Smooth muscle cell (in vitro differentiated cells): ENCODE data around the gene FMOD. TPM values are rescaled to one million over a fixed set of nuclear protein-coding genes. Genes with fewer than 3 reads are reported as not detected.

Experiments
- DNase-seq: peaks from one replicate; lab custom pipeline; 2025; ENCODE audit not compliant: unreplicated experiment; lab: John Stamatoyannopoulos, UW
- H2AFZ ChIP-seq: fragments of 200-600 bp; sonication (generic); 2 replicates; pipeline ENCODE4 v1.6.0; 2016; ENCODE audit warnings: antibody characterized with exemption, low read depth, mild to moderate bottlenecking
- H3F3A ChIP-seq: fragments of 200-600 bp; sonication (generic); 2 replicates; pipeline ENCODE4 v1.6.0; 2017; ENCODE audit warnings: antibody characterized with exemption, low read depth
- H3K27ac ChIP-seq: fragments of 200-600 bp; sonication (generic); 2 replicates; pipeline ENCODE4 v1.5.1; 2016; ENCODE audit warnings: low read depth, mild to moderate bottlenecking
- H3K27me3 ChIP-seq: fragments of 200-600 bp; sonication (generic); 2 replicates; pipeline ENCODE4 v1.6.1; 2016; ENCODE audit warnings: low read depth, mild to moderate bottlenecking
- H3K36me3 ChIP-seq: fragments of 200-600 bp; sonication (generic); 2 replicates; pipeline ENCODE4 v1.5.1; 2016; ENCODE audit warnings: low read depth
- H3K4me1 ChIP-seq: fragments of 200-600 bp; sonication (generic); 2 replicates; pipeline ENCODE4 v1.5.1; 2016; ENCODE audit warnings: low read depth
- H3K4me2 ChIP-seq: fragments of 200-600 bp; sonication (generic); 2 replicates; pipeline ENCODE4 v1.6.0; 2016; ENCODE audit warnings: mild to moderate bottlenecking
- H3K4me3 ChIP-seq: fragments of 200-600 bp; sonication (generic); 2 replicates; pipeline ENCODE4 v1.5.1; 2016; ENCODE audit warnings: mild to moderate bottlenecking
- H3K79me2 ChIP-seq: fragments of 200-600 bp; sonication (generic); 2 replicates; pipeline ENCODE4 v1.6.0; 2016; ENCODE audit warnings: low read depth, mild to moderate bottlenecking
- H3K9ac ChIP-seq: fragments of 200-600 bp; sonication (generic); 2 replicates; pipeline ENCODE4 v1.6.0; 2016; ENCODE audit warnings: low read depth
- H3K9me3 ChIP-seq: fragments of 200-600 bp; sonication (generic); replicated peaks from 2 replicates; pipeline ENCODE4 v1.5.1; 2016; ENCODE audit warnings: low read depth
- H4K20me1 ChIP-seq: fragments of 200-600 bp; sonication (generic); 2 replicates; pipeline ENCODE4 v1.6.0; 2016; ENCODE audit warnings: low read depth
- WGBS: methylation state at CpG from one replicate; pipeline ENCODE4 v1.1.7; 2016; ENCODE audit warnings: low lambda C conversion rate; 5-methylcytosine and 5-hydroxymethylcytosine counted together
- polyA plus RNA-seq: library from polyadenylated mRNA; unstranded; fragments of >200 nt; fragmentation: Nextera tagmentation; extraction: Ambion mirVana; gene quantifications from 2 replicates; pipeline ENCODE4 v1.2.1, GENCODE V29; 2016
- total RNA-seq: library from RNA; depleted of rRNA; stranded (reverse); fragments of >200 nt; gene quantifications from 2 replicates; pipeline ENCODE4 v1.2.3, GENCODE V29; 2014
- TF ChIP-seq, protein P1 (sequence below): fragments of 200-600 bp; sonication (generic); IDR thresholded peaks from 2 replicates; pipeline ENCODE4 v1.5.1; 2017; ENCODE audit warnings: borderline replicate concordance, mild to moderate bottlenecking, antibody characterized with exemption; ENCODE audit not compliant: insufficient read depth, poor library complexity, severe bottlenecking

FMOD gene
- total and polyA plus RNA-seq, 2 experiments from 2014 or later, result 247 to 369 TPM

- DNase-seq, result no peak
- Histone ChIP-seq H3K4me2 (no peak overlapping the region), H3K9ac (no peak overlapping the region), H3K36me3 (no peaks in the 10 kb centered on the region), H2AFZ (no peak overlapping the region), H3K4me3 (no peak overlapping the region), H3K4me1 (peaks cover 3% of the 10 kb centered on the region), H3K79me2 (no peaks in the 10 kb centered on the region), H4K20me1 (no peaks in the 10 kb centered on the region), H3K27me3 (no peaks in the 10 kb centered on the region), H3K27ac (no peak overlapping the region), H3K9me3 (no peaks in the 10 kb centered on the region), H3F3A (no peaks in the 10 kb centered on the region)
- 28% methylated on average over 7 of the region's 7 CpGs for WGBS
- TF ChIP-seq, protein P1, sequence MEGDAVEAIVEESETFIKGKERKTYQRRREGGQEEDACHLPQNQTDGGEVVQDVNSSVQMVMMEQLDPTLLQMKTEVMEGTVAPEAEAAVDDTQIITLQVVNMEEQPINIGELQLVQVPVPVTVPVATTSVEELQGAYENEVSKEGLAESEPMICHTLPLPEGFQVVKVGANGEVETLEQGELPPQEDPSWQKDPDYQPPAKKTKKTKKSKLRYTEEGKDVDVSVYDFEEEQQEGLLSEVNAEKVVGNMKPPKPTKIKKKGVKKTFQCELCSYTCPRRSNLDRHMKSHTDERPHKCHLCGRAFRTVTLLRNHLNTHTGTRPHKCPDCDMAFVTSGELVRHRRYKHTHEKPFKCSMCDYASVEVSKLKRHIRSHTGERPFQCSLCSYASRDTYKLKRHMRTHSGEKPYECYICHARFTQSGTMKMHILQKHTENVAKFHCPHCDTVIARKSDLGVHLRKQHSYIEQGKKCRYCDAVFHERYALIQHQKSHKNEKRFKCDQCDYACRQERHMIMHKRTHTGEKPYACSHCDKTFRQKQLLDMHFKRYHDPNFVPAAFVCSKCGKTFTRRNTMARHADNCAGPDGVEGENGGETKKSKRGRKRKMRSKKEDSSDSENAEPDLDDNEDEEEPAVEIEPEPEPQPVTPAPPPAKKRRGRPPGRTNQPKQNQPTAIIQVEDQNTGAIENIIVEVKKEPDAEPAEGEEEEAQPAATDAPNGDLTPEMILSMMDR, result peak; percentile 93
Measured at GRCh38 chr1:203340112-203340790, 10.7 kb downstream of the FMOD start.

GRCh38 chr1:203338335-203339036 is 12.4 kb downstream of the FMOD start:
- DNase-seq, result no peak

GRCh38 chr1:203336097-203336496 is 14.8 kb downstream of the FMOD start:
- TF ChIP-seq, protein P1, result no peak
- peaks cover 3% of the 10 kb centered on the region for H3K4me1 ChIP-seq
- DNase-seq, result no peak
- WGBS, result 86% methylated on average over 1 of the region's 1 CpG
- no peaks in the 10 kb centered on the region for H3K27me3 ChIP-seq
- no peaks in the 10 kb centered on the region for H3K36me3 ChIP-seq
- H3K79me2 ChIP-seq, result no peaks in the 10 kb centered on the region
- H3K27ac ChIP-seq, result no peak overlapping the region
- H3K4me3 ChIP-seq, result no peak overlapping the region
- H4K20me1 ChIP-seq, result no peaks in the 10 kb centered on the region
- no peak overlapping the region for H2AFZ ChIP-seq
- no peaks in the 10 kb centered on the region for H3F3A ChIP-seq
- H3K9ac ChIP-seq, result no peak overlapping the region
- H3K9me3 ChIP-seq, result no peaks in the 10 kb centered on the region
- H3K4me2 ChIP-seq, result no peak overlapping the region

More at GRCh38 chr1:203338335-203339036, 12.4 kb downstream of the FMOD start:
- H4K20me1 ChIP-seq, result no peaks in the 10 kb centered on the region
- H3K27ac ChIP-seq, result no peak overlapping the region
- H3K27me3 ChIP-seq, result no peaks in the 10 kb centered on the region
- H3K4me2 ChIP-seq, result no peak overlapping the region
- no peaks in the 10 kb centered on the region for H3K36me3 ChIP-seq
- 48% methylated on average over 18 of the region's 18 CpGs for WGBS
- no peaks in the 10 kb centered on the region for H3K79me2 ChIP-seq
- no peak overlapping the region for H3K4me3 ChIP-seq
- no peak overlapping the region for H2AFZ ChIP-seq
- peaks cover 3% of the 10 kb centered on the region for H3K4me1 ChIP-seq
- no peak overlapping the region for H3K9ac ChIP-seq
- H3K9me3 ChIP-seq, result no peaks in the 10 kb centered on the region
- TF ChIP-seq, protein P1, result peak; percentile 80
- H3F3A ChIP-seq, result no peaks in the 10 kb centered on the region

DNA sequence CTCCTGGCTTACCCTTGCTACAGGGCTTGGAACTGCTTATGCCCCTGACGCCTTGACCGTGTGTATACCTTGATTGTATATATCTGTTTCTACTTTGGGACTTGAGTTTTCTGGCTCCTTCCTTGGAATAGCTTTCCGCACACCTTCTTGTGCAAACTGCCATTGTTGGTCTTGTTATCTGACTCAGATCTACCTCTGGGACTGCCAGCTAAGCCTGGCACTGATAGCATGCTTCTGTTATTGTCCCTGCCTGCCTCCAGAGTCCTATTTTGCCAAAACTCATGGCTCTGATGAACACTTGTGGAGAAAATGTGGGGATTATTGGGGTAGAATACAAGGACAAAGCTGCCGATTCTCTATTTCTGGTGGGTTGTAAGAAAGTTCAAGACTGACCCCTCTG is 15.4 kb downstream of the FMOD start:
- Histone ChIP-seq H3K79me2 (no peaks in the 10 kb centered on the region), H4K20me1 (no peaks in the 10 kb centered on the region), H3K27me3 (no peaks in the 10 kb centered on the region), H3K4me1 (peaks cover 3% of the 10 kb centered on the region), H2AFZ (no peak overlapping the region), H3K4me2 (no peak overlapping the region), H3K9ac (no peak overlapping the region), H3F3A (no peaks in the 10 kb centered on the region), H3K9me3 (no peaks in the 10 kb centered on the region), H3K27ac (no peak overlapping the region), H3K36me3 (no peaks in the 10 kb centered on the region), H3K4me3 (no peak overlapping the region)
- WGBS, result 96% methylated on average over 4 of the region's 4 CpGs
- TF ChIP-seq, protein P1, result no peak
- no peak for DNase-seq
